Spleen (tissue), 11 donors: ENCODE results near the gene DNAJB6. TPM values are rescaled to one million over a fixed set of nuclear protein-coding genes. Genes with fewer than 3 reads are reported as not detected.

Experiments used
- DNase-seq: peaks from one replicate; pipeline ENCODE4 v3.0.0-alpha.2; 2020
- H3K27ac ChIP-seq, 8 donors: fragments of 200-600 bp; sonication (generic) in 7 of 8; 1 replicate in 4 of 8; 2 replicates in 4 of 8; pipeline versions ENCODE4 v1.5.0 to v1.8.0; 2016 to 2021; ENCODE audit warnings: inconsistent platforms in 4 of 8, mild to moderate bottlenecking in 4 of 8, moderate library complexity in 1 of 8
- H3K27me3 ChIP-seq, 7 donors: fragments of 200-600 bp; sonication (generic) in 6 of 7; replicated peaks in 1 of 7; 1 replicate in 4 of 7; 2 replicates in 3 of 7; pipeline versions ENCODE4 v1.5.0 to v1.8.0; 2016 to 2021; ENCODE audit warnings: inconsistent platforms in 3 of 7, mild to moderate bottlenecking in 1 of 7
- H3K36me3 ChIP-seq, 6 donors: fragments of 200-600 bp; sonication (generic) in 5 of 6; 1 replicate in 4 of 6; 2 replicates in 2 of 6; pipeline versions ENCODE4 v1.5.0 to v1.8.0; 2016 to 2021; ENCODE audit warnings: inconsistent platforms in 2 of 6
- H3K4me1 ChIP-seq, 6 donors: fragments of 200-600 bp; sonication (generic) in 5 of 6; 1 replicate in 3 of 6; 2 replicates in 3 of 6; pipeline versions ENCODE4 v1.5.0 to v1.8.0; 2016 to 2021; ENCODE audit warnings: inconsistent platforms in 3 of 6
- H3K4me3 ChIP-seq, 8 donors: fragments of 200-600 bp; sonication (generic) in 7 of 8; 1 replicate in 4 of 8; 2 replicates in 4 of 8; pipeline versions ENCODE4 v1.5.0 to v1.8.0; 2016 to 2021; ENCODE audit warnings: inconsistent platforms in 4 of 8, mild to moderate bottlenecking in 4 of 8, moderate library complexity in 2 of 8
- H3K9me3 ChIP-seq, 8 donors: fragments of 200-600 bp; sonication (generic) in 7 of 8; 1 replicate in 4 of 8; 2 replicates in 4 of 8; pipeline versions ENCODE4 v1.5.0 to v1.8.0; 2016 to 2021; ENCODE audit warnings: inconsistent platforms in 4 of 8
- POLR2A ChIP-seq, 3 donors: fragments of 450-650 bp; IDR thresholded peaks; one replicate each; pipeline ENCODE4 v1.5.1; 2017; ENCODE audit warnings: antibody characterized with exemption in 3 of 3, mild to moderate bottlenecking in 1 of 3
- POLR2AphosphoS5 ChIP-seq, 3 donors: sonication (generic); formaldehyde crosslinking; IDR thresholded peaks; one replicate each; pipeline ENCODE4 v1.5.1; 2017; ENCODE audit warnings: antibody characterized with exemption in 3 of 3
- WGBS, 5 donors: extraction: QIAGEN DNeasy Blood & Tissue Kit in 3 of 5; methylation state at CpG; one replicate each; pipeline versions ENCODE4 v1.1.5 to v1.1.7; 2013 to 2018; 5-methylcytosine and 5-hydroxymethylcytosine counted together
- intact Hi-C: fragments of 100-400 bp; cut with DNase I; formaldehyde crosslinking; loops from one replicate; pipeline ENCODE4 v1.15.0; 2023; ENCODE audit warnings: low total_unique reads
- polyA plus RNA-seq, 3 donors: library from polyadenylated mRNA; stranded (reverse); fragments of 200-250 nt; gene quantifications; one replicate each; pipeline ENCODE4 v1.2.1, GENCODE V29; 2013
- total RNA-seq, 7 donors: library from RNA; depleted of rRNA in 3 of 7; stranded (reverse); fragments of >200 nt in 3 of 7; fragmentation: NEBNext Ultra II Directional in 4 of 7; extraction: Animal tissue kit (Norgen Biotek cat#: 25700) in 4 of 7; gene quantifications; one replicate each; pipeline versions ENCODE4 v1.1.0 to v1.2.1, GENCODE V29; 2016 to 2021
- TF ChIP-seq, protein P1 (sequence below), 11 experiments: fragments of 200-600 bp in 7 of 11; fragments of 450-650 bp in 4 of 11; sonication (generic) in 4 of 11; IDR thresholded peaks in 8 of 11; conservative IDR thresholded peaks in 3 of 11; 1 replicate in 7 of 11; 2 replicates in 4 of 11; pipeline versions ENCODE4 v1.4.0 to v1.8.0; 2016 to 2021; ENCODE audit warnings: antibody characterized with exemption in 11 of 11, inconsistent platforms in 4 of 11, mild to moderate bottlenecking in 1 of 11
- donor health status: healthy with polysubstance abuse.
- donor health status: DM: no; HTN: no; CAD: no; lungs with moderate emphysema.
- donor health status: DM: no; HTN: no; CAD: no.
- donor health status: Bipolar disorder and iron deficiency.
- donor health status: healthy.
- donor health status: DM: no; HTN: no; CAD: no.
- donor health status: DM: yes; HTN: yes; CAD: no.

The DNAJB6 gene
- total and polyA plus RNA-seq, 10 donors, result 37.7 to 115 (median 92.0) TPM

DNA sequence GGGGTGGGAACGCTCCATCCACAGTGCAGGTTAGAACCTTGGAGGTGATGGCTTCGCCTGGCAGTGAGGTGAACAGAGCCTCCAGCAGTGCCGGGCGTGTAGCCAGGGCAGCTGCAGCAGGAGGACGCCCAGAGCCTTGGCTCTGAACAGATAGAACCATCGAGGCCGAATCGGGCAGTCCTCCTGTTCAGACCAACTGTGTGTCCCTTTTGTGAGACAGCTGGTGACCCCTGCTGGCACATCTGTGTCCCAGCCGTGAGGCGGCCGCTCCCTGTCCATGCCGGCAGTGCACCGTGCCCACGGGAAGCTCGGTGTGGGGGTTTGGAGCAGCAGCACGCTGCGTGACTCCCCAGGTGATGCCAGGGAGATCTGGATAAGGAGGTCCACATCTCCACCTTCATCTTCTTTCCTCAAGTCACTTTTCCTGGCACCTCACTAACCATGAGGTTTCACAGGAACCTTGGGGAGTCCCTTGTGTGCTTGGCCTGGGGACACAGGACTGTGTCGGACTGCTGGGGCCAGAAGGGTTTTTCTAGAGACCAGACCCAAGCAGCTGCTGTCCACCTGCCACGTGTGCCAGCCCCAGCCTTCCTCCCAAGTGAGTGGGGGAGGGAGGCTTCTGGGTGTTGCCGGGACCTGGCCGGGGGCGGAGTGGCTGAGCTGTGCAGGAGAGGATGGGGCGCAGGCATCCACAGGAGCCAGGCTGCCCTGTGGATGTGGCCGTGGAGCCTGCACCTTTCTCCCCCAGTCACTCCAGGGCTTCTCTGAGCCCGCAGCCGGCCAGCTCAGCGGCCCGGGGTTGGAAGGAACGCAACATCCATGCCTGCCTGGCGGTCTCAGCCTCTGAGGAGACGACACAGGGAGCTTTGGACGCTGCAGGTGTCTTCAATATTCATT, 69.4 kb downstream of the DNAJB6 start:
- peaks cover 0 to 35% (median 12%) of the 10 kb centered on the region in 6 donors for H3K4me1 ChIP-seq
- H3K9me3 ChIP-seq, result no peaks in the 10 kb centered on the region
- H3K4me3 ChIP-seq, result no peak overlapping the region
- peaks cover 0 to 94% (median 45%) of the 10 kb centered on the region in 6 donors for H3K36me3 ChIP-seq
- H3K27me3 ChIP-seq, result no peaks in the 10 kb centered on the region
- H3K27ac ChIP-seq, result no peak overlapping the region
- WGBS, 5 donors, result 91 to 96% (median 93%) methylated on average over 13 to 32 of the region's 32 CpGs
- TF ChIP-seq POLR2A (IDR thresholded peaks at IDR 0.05), result no peak
- TF ChIP-seq, protein P1, sequence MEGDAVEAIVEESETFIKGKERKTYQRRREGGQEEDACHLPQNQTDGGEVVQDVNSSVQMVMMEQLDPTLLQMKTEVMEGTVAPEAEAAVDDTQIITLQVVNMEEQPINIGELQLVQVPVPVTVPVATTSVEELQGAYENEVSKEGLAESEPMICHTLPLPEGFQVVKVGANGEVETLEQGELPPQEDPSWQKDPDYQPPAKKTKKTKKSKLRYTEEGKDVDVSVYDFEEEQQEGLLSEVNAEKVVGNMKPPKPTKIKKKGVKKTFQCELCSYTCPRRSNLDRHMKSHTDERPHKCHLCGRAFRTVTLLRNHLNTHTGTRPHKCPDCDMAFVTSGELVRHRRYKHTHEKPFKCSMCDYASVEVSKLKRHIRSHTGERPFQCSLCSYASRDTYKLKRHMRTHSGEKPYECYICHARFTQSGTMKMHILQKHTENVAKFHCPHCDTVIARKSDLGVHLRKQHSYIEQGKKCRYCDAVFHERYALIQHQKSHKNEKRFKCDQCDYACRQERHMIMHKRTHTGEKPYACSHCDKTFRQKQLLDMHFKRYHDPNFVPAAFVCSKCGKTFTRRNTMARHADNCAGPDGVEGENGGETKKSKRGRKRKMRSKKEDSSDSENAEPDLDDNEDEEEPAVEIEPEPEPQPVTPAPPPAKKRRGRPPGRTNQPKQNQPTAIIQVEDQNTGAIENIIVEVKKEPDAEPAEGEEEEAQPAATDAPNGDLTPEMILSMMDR (IDR thresholded peaks at IDR 0.05 in 8 of 11, conservative IDR thresholded peaks at IDR 0.05 in 3 of 11), result no peak
- peak in 1 of 3 donors; percentile 33 for TF ChIP-seq POLR2AphosphoS5 (IDR thresholded peaks at IDR 0.05)
- DNase-seq, result no peak
- intact Hi-C loops, result no loop called here

GRCh38 chr7:157406971-157407370, 70.2 kb downstream of the DNAJB6 start:
- H3K27me3 ChIP-seq, result no peaks in the 10 kb centered on the region
- H3K4me3 ChIP-seq, result no peak overlapping the region
- H3K9me3 ChIP-seq, result no peaks in the 10 kb centered on the region
- intact Hi-C loops, result no loop called here
- no peak for DNase-seq
- H3K4me1 ChIP-seq, result peaks cover 0 to 35% (median 12%) of the 10 kb centered on the region in 6 donors
- H3K27ac ChIP-seq, result no peak overlapping the region
- H3K36me3 ChIP-seq, result peaks cover 0 to 93% (median 39%) of the 10 kb centered on the region in 6 donors
- TF ChIP-seq POLR2AphosphoS5 (IDR thresholded peaks at IDR 0.05), result no peak
- 93 to 98% (median 94%) methylated on average over 19 to 22 of the region's 22 CpGs for WGBS, 5 donors

DNA sequence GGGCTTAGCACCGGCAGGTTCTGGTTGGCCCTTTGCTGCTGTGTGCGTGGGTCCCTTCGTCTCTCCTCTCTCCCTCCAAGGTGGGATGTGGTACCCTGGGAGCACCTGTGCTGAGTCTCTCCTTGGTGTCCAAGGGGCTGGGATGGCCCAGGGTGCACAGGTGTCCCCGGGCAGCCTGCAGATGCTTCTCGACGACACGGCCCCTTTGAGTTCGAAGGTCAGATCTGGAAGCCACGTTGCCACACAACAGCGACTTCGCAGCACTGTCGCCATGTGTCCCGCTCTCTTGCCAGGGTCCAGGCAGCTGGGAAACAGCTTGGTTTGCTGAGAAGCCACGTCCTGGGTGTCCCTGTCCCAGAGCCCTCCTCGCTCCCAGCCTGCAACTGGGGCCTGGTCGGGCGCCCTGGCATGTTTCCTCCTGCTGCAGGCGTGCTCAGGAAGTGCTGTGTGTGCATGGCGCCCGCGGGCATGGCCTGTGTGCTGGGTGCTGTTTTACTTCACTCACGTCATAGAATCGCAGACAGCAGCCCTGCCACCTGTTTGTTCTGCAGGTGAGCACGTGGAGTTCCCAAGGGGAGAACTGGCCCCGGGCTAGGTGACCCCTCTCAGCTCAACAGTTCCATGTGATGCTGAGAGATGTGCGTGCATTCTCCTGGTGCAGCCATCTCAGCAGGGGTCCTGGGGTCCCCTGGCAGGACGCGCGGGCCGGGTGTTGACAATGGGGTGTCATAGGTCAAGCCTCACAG, 70.9 kb downstream of the DNAJB6 start:
- Histone ChIP-seq H3K4me1 (peaks cover 0 to 27% (median 12%) of the 10 kb centered on the region in 6 donors), H3K36me3 (peaks cover 0 to 93% (median 40%) of the 10 kb centered on the region in 6 donors), H3K9me3 (no peaks in the 10 kb centered on the region), H3K27me3 (no peaks in the 10 kb centered on the region), H3K27ac (no peak overlapping the region), H3K4me3 (no peak overlapping the region)
- intact Hi-C loops, result no loop called here
- WGBS, 5 donors, result 85 to 93% (median 88%) methylated on average over 22 to 30 of the region's 30 CpGs
- DNase-seq, result no peak
- TF ChIP-seq POLR2AphosphoS5 (IDR thresholded peaks at IDR 0.05), result peak in 1 of 3 donors; percentile 14
- TF ChIP-seq POLR2A (IDR thresholded peaks at IDR 0.05), result no peak

DNA sequence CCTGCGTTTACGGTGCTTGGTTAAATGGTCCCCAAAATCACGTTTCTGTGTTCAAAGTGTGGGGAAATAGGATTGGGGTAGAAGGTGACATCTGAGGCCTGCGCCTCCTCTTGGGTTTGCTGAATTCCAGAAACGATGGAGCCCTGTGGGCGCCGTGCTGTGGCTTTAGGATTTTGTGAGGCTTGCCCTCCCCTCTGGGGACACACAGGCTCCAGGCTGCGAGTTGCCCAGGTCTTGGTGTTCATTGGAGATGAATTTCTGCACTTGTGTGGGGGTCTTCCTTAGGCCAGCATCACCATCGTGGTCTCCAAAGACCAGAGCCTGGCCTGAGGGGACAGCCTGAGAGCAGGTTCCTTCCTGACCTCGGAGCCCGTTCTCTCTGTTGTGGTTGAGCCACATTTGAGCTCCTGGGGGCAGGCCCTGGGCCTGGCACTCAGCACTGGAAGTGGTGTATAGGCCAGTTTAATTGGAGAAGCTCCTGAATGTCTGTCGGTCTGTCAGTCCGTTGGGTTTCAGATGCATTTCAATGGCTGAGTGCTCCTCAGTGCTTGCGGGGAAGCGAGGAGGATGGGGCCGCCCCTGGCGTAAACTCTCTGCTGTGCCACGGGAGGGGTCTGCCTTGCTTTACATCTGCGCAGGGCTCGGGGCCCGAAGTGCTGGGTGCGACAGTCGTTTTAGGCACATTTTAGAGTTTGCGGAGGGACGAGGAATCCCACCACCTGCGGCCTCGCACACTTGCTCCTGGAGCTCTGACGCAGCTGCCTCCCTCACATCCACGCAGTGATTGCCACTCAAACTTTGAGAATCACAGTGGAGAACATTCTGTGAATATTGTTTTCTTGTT, 71.7 kb downstream of the DNAJB6 start:
- DNase-seq, result no peak
- H3K36me3 ChIP-seq, result peaks cover 0 to 93% (median 43%) of the 10 kb centered on the region in 6 donors

More for the DNA sequence above, 71.7 kb downstream of the DNAJB6 start:
- 85 to 91% (median 90%) methylated on average over 28 to 29 of the region's 29 CpGs for WGBS, 5 donors
- no peak for TF ChIP-seq POLR2A (IDR thresholded peaks at IDR 0.05)
- TF ChIP-seq POLR2AphosphoS5 (IDR thresholded peaks at IDR 0.05), result no peak
- TF ChIP-seq, protein P1 (IDR thresholded peaks at IDR 0.05 in 8 of 11, conservative IDR thresholded peaks at IDR 0.05 in 3 of 11), result no peak
- Histone ChIP-seq H3K4me3 (no peak overlapping the region), H3K9me3 (no peaks in the 10 kb centered on the region), H3K27ac (no peak overlapping the region), H3K27me3 (no peaks in the 10 kb centered on the region), H3K4me1 (peaks cover 0 to 23% (median 12%) of the 10 kb centered on the region in 6 donors)
- intact Hi-C loops, result no loop called here
